GM21367 (cell line): ENCODE measurements around the gene AQP9.
"Not testable (repeated sequence)": the region's sequence is repeated elsewhere in the genome, so short reads cannot be mapped to it uniquely, and the experiment has no call there.

ENCODE experiments used
- ATAC-seq: cut with Tn5 transposase; IDR thresholded peaks from one replicate; pipeline ENCODE4 v1.9.1; 2021; ENCODE audit not compliant: unreplicated experiment

The AQP9 gene, protein sequence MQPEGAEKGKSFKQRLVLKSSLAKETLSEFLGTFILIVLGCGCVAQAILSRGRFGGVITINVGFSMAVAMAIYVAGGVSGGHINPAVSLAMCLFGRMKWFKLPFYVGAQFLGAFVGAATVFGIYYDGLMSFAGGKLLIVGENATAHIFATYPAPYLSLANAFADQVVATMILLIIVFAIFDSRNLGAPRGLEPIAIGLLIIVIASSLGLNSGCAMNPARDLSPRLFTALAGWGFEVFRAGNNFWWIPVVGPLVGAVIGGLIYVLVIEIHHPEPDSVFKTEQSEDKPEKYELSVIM

DNA sequence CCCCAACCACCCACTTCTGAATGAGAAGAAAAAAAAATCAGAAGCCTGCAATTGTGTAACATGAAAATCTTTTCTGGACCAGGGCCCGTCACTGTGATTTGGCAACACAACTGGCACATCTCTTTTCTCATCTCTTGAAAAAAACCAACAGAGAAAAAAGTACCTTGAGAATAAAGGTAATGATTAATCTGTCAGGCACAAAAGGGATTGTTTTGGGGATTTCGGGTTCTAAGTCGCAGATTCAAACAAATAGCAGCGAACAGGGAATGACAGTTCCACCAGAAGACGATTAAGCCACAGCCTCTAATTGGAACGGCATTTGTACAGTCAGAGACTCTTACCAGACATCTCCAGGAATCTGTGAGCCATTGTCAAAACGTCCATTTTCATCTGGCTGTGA, at the start of gene AQP9:
TSS of gene AQP9 (plus strand) at position 276 of the 400 bp plus-strand sequence. CDS start 185 bp downstream, outside the sequence.
- no peak for ATAC-seq

DNA sequence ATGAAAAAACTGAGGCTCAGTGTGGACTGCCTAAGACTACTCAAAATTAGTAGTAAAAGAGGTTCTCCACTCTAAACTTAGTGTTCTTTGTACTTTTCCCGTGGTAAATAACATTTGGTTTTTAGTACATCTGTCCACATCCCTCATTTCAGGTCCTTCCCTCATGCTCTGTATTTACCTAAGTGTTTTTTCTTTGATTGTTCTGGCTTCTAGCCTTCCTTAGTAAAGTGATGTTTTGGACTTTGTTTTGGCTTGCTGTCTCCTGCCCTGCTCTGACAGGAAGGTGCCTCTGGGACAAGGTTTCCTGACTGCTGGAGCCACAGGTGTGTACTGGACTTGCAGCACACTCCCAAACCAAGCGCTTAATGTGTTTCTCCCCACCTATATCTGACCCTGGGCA, 42.8 kb upstream of the AQP9 start:
- no peak for ATAC-seq

DNA sequence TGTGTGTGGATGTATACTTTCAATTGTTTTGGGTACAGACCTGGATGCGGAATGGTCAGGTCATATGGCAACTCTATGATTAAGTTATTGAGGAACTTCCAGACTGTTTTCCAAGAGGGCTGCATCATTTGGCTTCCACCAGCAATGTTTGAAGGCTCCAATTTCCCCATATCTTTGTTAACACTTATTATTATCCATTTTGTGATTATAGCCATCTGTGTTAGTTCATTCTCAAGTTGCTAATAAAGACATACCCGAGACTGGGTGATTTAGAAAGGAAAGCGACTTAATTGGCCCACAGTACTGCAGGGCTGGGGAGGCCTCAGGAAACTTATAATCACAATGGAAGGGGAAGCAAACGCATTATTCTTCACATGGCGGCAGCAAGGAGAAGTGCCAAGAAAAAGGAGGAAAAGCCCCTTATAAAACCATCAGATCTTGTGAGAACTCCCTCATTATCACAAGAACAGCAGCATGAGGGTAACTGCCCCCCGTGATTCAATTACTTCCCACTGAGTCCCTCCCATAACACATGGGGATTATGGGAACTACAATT, 41.6 kb upstream of the AQP9 start:
- no peak for ATAC-seq

DNA sequence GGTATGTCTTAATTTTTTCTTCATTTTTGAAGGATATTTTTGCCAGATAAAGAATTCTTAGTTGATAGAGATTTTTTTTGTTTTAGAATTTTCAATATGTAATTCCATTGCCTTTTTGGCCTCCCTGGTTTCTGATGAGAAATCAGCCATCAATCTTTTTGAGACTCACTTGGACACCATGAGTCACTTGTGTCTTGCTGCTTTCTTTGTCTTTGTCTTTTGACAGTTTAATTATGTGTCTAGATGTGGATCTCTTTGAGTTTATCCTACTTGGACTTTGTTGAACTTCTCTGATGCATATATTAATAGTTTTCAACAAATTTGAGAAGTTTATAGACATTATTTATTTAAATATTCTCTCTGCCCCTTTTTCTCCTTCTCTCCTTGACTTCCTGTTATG, 34.7 kb upstream of the AQP9 start:
- ATAC-seq: no peak

DNA sequence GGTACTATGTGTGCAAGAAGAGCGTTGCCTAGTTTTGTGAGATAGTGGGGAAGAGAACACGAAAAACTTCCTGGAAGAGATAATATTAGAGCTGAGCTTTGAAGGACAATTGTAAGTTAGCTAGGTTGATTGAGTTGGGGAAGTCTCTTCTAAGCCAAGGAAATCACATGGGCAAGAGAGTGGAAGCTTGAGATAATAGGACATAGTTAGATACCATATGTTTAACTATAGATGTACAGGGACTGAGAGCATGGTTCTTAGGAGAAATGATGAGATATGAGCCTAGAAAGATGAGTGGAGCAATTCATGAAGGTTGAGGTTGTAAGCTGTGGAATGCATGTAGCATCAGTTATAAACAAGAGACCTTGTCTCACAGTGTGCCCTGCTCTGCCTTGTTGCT, 30.1 kb upstream of the AQP9 start:
- ATAC-seq: no peak

DNA sequence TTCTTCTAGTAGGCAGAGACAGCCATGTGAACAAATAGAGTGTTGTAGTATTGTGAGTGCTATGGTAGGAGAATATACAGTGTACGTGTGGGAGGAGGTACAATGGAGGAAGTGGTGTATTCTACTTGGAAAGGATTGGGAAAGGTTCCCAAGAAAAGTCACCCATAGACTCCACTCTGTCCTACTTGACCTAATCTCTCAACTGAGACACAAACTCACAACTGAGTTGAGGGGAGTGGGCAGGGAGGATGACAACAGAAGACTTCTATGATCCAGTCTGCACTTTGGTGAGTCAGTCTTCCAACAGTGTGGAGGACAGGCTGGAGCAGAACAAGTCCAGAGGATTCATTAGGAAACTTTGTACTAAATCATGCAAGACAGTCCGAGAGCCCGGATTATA, 28.8 kb upstream of the AQP9 start:
- no peak for ATAC-seq

DNA sequence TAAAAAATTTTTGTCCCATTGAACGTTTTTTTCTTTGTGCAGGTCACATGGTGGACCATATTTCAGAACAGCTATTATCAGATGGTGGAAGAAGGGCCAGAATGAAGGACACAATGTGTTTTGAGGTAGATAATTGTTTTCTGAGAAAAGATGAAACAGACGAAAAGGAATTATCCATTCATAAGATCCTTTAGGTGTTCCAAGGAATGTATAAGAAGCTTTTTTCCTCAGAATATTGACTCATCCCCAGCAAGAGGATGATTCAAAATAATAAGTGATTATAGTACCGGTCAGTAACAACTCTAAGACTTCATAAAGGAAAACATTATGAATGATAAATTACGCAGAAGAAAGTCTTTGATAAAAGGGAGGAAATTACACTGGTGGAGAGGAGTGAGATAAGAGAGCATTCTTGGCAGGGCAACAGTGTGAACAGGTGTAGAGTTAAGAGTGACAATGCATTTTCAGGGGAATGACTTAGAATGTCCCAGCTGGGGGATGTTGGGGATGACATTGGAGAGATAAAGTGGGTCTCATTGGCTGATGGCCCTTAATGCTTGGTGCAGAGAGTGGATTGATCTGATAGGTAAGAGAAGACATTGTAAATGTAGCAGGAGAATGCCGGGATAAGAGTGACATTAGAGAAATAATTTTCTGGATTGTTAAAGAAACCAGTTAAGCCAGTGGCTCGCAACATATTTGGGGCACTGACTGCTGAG, 27.0 kb upstream of the AQP9 start:
- no peak for ATAC-seq

DNA sequence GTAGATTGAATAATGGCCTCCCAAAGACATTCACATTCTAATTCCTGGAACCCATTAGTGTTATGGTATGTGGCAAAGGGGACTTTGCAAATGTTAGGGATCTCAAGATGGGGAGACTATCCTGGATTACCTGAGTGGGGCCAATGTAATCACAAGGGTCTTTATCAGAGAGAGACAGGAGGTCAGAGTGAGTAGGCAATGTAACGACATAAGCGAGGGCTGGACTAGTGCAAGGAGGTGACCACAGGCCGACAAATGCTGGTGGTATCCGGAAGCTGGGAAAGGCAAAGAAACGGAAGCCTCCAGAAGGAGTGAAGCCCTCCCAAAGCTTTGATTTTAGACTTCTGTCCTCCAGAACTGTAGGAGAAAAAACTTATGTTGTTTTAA, 26.5 kb upstream of the AQP9 start:
- ATAC-seq: no peak

DNA sequence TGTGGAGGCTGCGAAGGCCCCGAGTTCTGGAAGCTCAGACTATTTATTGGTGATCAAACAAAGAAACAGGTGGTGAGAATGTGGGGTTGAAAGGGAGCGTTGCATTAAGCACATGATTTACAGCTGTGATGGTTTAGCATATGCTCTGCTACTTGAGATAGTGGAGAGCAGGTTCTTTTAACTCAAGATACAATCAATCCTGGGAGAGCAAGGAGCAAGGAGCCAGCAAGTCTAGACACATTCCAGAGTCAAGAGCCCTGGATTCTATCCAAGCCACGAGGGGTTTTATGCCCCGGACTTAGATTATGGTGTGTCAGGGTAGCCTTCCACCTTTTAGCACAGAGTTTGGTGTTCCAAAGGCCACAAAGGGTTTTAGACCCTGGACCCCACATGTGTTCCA, 24.8 kb upstream of the AQP9 start:
- not testable (repeated sequence) for ATAC-seq

DNA sequence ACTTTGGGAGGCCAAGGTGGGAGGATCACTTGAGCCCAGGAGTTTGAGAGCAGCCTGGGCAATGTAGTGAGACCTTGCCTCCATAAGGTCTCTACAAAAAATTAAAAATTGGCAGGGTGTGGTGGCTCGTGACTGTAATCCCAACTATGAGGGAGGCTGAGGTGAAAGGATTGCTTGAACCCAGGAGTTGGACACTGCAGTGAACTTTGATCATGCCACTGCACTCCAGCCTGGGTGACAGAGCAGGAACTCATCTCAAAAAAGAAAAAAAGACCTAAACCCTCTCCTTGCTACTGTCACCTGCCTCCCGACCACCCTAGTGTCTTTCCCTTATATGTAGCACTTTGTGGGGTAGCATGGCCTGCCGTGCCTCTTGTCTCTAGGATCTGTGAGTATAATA, 23.8 kb upstream of the AQP9 start:
- ATAC-seq: no peak

DNA sequence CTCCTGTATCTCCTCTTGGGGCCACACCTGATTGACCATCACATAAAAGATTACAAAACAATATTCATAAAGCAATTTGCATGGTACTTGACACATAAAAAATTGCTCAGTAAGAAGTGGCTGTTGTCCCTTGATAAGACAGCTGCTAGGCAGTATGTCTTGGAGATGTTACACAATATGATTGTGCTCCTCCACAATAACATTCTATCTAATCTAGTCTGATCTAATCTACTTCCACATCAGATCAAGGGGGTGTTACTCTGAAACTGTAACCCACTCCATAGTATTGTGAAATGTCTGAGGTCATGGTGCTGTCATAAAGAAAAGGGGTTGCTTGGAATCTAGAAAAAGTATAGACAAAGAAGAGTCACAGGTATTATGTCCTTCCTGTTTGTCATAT, 23.4 kb upstream of the AQP9 start:
- ATAC-seq: no peak

DNA sequence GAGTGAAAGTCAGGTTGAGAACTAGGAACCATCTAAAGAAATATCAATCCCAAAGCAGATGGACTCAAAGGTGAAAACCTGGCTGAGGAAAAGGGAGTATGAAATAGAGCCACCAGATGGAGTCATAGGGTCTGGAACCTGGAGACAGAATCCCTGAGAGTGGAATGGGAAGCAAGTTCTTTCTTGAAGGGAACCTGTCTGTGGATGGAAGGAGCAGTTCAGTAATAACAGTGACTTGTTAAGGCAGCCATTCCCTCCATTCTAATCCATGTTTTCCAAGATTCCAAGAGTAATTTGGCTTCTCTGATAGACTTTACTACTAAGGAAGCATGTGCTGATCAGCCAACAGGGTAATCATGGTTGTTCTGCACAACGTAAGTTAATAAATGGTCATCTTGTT, 22.5 kb upstream of the AQP9 start:
- no peak for ATAC-seq

DNA sequence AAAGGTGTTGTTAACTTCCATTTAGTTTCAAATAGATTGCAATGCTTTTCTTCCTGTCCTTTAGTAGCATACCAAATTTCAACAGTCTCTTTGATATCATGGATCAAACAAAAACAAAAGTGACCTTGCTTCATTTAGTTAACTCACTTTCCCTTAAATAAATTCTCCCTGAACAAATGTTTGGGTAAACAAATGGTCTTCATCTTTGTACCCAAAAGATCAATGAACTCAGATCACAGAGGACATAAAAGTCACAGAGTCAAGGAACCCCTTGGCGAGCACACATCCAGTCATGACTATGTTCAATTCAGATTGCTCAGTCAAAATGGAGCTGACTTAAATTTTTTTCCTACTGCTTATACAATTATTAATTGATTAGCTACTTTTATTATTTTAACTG, 20.6 kb upstream of the AQP9 start:
- no peak for ATAC-seq

DNA sequence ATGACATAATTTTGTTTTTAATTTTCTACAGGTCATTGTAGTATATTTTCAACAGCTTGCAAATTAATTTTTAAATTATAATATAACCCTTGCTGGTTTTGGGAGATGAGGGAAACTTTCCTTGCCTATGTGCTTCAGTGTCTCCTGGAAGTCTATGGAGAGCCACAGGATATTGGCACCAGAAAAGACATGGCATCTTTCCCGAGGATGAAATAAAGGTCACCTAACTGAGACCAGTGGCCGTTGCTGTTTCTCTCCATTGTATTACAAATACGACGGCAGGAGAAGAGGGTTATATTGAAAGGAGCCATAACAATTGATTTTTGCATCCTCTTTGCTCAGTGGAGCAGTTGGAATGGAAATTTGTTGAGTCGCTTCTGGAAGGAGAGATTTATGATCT, 19.9 kb upstream of the AQP9 start:
- no peak for ATAC-seq

DNA sequence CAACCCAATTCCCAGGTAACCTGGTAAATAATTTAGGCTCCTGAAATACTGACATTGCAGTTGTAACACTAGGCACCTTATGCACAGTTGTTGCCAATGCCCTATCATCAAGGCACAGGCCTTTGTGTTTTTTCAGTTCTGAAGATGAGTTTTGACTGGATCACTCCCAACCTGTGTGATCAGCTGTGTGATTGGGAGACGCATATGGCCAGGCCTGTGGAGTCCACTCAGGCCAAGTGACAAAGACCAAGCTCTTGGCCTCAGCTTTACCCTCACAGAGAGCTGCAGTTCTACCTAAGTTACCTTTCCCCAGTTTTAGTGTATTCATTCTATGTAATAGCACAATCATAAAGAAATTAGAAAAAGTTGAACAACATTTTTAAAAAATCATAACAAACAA, 19.2 kb upstream of the AQP9 start:
- no peak for ATAC-seq

DNA sequence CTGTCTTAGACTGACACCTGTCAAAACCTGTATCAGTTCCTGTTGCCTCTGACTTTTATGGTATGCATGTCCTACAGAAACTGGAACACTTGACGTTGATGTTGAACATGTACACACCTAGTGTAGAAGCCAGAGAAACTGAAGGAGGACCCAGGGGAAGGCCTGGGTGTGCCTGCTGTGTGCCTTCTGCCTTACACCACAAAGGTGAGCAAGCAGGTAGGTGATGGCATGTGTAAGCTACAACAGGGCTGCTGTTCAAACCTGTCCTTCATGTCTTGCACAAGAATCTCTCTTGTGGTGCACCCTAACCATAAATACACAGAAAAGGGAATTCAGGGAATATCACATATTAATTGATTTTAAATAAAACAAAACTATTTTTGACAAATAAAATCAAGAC, 13.6 kb upstream of the AQP9 start:
- no peak for ATAC-seq

DNA sequence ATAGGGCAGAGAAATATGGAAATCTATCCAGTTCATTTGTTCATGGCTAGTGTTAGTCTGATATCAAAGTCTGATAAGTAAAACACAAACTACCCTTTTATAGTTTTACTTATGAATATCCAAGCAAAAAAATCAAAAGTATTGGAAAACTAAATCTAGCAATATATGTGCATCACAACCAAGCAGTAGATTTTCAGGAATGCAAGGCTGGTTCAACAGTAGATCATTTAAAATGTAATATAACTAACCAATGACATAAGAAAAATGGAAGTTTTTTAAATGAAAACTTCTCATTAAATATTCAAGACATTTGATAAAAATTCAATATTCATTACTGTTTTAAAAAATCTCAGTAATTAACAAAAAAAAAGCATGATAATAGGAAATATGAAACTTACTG, 12.8 kb upstream of the AQP9 start:
- no peak for ATAC-seq

DNA sequence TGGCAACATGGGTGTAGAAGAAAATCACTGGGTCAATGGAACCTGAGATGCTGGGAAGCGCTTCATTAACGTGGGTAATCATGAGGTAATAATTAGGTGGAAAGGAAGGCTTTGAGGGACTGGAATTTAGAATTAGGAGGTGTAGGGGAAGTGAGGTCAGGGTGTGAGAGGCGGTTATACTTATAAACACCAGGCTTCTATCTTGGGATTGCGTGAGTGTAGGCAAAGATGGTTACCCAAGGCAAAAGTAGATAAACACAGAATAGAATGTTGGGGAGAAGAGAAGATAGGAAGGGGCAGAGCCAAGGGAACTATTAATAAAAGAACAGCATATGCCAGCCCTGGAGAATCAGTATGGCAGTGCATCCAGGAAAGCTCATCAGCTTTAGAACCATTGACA, 3.3 kb upstream of the AQP9 start:
- no peak for ATAC-seq

DNA sequence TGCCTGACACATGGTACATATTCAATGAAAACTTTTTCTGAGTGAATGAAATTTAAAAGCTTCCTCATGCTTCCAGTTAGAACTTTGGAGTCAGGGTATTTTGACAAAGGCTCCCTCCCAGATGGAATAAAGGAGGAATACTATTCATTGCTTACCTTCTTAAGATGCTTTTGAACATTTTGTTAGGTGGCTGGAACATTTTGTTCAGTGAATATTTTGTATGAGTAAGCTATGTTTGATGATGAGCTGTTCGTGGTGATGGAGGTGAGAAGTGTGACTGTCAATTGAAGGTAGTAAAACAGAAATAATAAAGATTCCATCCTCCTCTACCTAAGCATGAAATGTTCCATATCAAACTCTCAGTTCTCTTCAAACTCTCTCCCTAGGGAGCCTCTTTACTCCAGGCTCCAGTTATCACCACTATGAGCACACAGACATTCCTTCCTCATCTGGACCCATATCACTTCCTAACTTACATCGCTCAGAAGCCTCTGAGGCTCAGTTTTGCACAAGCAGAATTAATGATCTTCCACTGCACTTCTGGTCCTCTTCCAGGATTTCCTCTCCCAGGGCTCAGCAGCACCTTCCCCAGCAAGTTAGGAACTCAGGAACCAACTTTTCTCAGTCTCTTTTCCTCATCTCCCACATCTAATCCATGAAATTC, 2.5 kb upstream of the AQP9 start:
- no peak for ATAC-seq

DNA sequence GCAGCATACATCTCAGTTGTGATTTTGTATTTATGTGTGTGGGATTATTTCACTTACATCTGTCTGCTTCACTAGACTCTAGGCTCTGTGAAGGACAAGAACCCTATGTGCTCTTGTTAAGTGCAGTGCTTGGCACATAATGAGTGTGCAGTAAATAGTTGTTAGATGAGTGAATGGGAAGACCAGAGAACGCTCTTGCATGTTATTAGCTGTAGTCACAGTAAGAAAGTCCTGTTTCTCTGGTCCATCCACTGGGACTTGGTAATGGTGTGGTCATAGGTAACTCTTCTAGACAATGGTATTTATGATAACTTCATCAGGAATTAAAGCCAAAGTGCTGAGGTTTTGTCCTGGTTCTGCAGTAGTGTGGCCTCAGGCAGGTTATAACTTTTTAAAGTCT, 1.4 kb upstream of the AQP9 start:
- ATAC-seq: no peak

DNA sequence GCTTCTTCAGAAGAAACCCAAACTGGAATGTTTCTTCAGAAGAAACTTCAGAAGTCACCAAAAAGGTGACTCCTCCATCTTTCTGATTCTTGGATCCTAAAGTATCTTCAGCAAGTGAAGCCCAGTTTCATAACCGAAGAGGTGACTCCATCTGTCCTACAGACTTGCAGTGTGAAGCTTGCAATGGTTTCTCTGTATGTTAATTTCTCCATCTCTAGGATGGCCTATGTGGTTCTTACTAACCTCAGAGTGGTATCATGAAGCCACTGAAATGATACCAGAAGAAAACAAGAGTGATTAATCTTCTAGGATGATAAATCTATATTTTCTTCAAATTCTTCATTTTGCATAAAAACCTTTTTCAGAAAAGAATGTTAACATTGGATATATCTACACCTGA, 495 bp upstream of the AQP9 start:
- ATAC-seq: no peak
